Vagina (tissue), 2 donors: Measurements from ENCODE around the gene METTL24.

Experiments used
- CTCF ChIP-seq, 3 experiments: fragments of 450-650 bp in 2 of 3; fragments of 200-600 bp in 1 of 3; sonication (generic) in 1 of 3; IDR thresholded peaks; one replicate each; pipeline ENCODE4 v1.5.1; 2017 to 2019; ENCODE audit warnings: antibody characterized with exemption in 3 of 3, mild to moderate bottlenecking in 2 of 3, moderate library complexity in 2 of 3
- POLR2A ChIP-seq, 2 donors: fragments of 450-650 bp; IDR thresholded peaks; one replicate each; pipeline ENCODE4 v1.6.1; 2017; ENCODE audit warnings: antibody characterized with exemption in 2 of 2, mild to moderate bottlenecking in 2 of 2, moderate library complexity in 2 of 2
- POLR2AphosphoS5 ChIP-seq, 2 donors: sonication (generic); formaldehyde crosslinking; IDR thresholded peaks; one replicate each; pipeline ENCODE4 v1.9.0; 2017; ENCODE audit warnings: antibody characterized with exemption in 2 of 2, mild to moderate bottlenecking in 2 of 2, low read depth in 1 of 2; ENCODE audit not compliant: insufficient read depth in 1 of 2

GRCh38 chr6:110295451-110296165, 62.5 kb downstream of the METTL24 start:
- TF ChIP-seq POLR2AphosphoS5 (IDR thresholded peaks at IDR 0.05; ENCODE audit: insufficient read depth in 1 of 2, low read depth in 1 of 2) (no peak), CTCF (IDR thresholded peaks at IDR 0.05) (no peak), POLR2A (IDR thresholded peaks at IDR 0.05) (no peak)
